T follicular helper cell (primary cell): ENCODE data around the gene VAC14.
"Not testable (repeated sequence)": the region's sequence is repeated elsewhere in the genome, so short reads cannot be mapped to it uniquely, and the experiment has no call there.

Source experiments
- DNase-seq: peaks from one replicate; pipeline ENCODE4 v3.0.0-alpha.2; 2020; ENCODE audit warnings: low read depth
- total RNA-seq, 2 experiments: gene quantifications; one replicate each; lab custom pipeline; 2026; lab: John Stamatoyannopoulos, UW

The VAC14 gene
- 48.0 to 49.3 reads per million in 2 experiments for total RNA-seq

- DNase-seq = peak; percentile 95
Measured at GRCh38 chr16:70800781-70801480, at the start of gene VAC14. Gene VAC14, minus strand, starts transcription at chr16:70801158. Its CDS starts 258 bp downstream, at chr16:70800900.

GRCh38 chr16:70823498-70824118 is 22.6 kb upstream of the VAC14 start:
- not testable (repeated sequence) for DNase-seq

- DNase-seq = not testable (repeated sequence)
Measured at GRCh38 chr16:70822734-70823133, 21.8 kb upstream of the VAC14 start.

- not testable (repeated sequence) for DNase-seq
Measured at GRCh38 chr16:70818088-70818487, 17.1 kb upstream of the VAC14 start.

- DNase-seq = no peak
Measured at GRCh38 chr16:70809392-70810060, 8.6 kb upstream of the VAC14 start.

- no peak for DNase-seq
Measured at GRCh38 chr16:70808371-70808770, 7.4 kb upstream of the VAC14 start.

GRCh38 chr16:70805787-70806186 is 4.8 kb upstream of the VAC14 start:
- DNase-seq = no peak

- DNase-seq = no peak
Measured at GRCh38 chr16:70805380-70805779, 4.4 kb upstream of the VAC14 start.

GRCh38 chr16:70804734-70805169 is 3.8 kb upstream of the VAC14 start:
- no peak for DNase-seq

- DNase-seq = no peak
Measured at GRCh38 chr16:70804153-70804733, 3.3 kb upstream of the VAC14 start.

GRCh38 chr16:70803319-70803718 is 2.4 kb upstream of the VAC14 start:
- no peak for DNase-seq

GRCh38 chr16:70801611-70802010 is 653 bp upstream of the VAC14 start:
- DNase-seq = no peak

GRCh38 chr16:70800311-70800710 is 647 bp downstream of the VAC14 start:
- DNase-seq = no peak

- no peak for DNase-seq
Measured at GRCh38 chr16:70796301-70796700, 4.7 kb downstream of the VAC14 start.

- no peak for DNase-seq
Measured at GRCh38 chr16:70795296-70795912, 5.6 kb downstream of the VAC14 start.

- no peak for DNase-seq
Measured at GRCh38 chr16:70793851-70794502, 7.0 kb downstream of the VAC14 start.

- DNase-seq = no peak
Measured at GRCh38 chr16:70790815-70791214, 10.1 kb downstream of the VAC14 start.

- no peak for DNase-seq
Measured at GRCh38 chr16:70789595-70790447, 11.1 kb downstream of the VAC14 start.

GRCh38 chr16:70788668-70789594 is 12.0 kb downstream of the VAC14 start:
- DNase-seq = no peak
